Osteoblast (primary cell): ENCODE results near the gene PIWIL4. TPM values are rescaled to one million over a fixed set of nuclear protein-coding genes. Genes with fewer than 3 reads are reported as not detected.

Source experiments
- DNase-seq: peaks from one replicate; pipeline ENCODE4 v3.0.0; 2011; ENCODE audit warnings: low spot score, mixed read lengths; ENCODE audit not compliant: insufficient read length; ENCODE audit errors: missing footprints
- H2AFZ ChIP-seq: 2 replicates; pipeline ENCODE4 v1.6.0; 2011; ENCODE audit warnings: mild to moderate bottlenecking, low read length
- H3K27ac ChIP-seq: 2 replicates; pipeline ENCODE4 v1.5.1; 2011; ENCODE audit warnings: mild to moderate bottlenecking, low read depth, low read length, moderate library complexity
- H3K27me3 ChIP-seq: 2 replicates; pipeline ENCODE4 v1.6.0; 2012; ENCODE audit warnings: mild to moderate bottlenecking, control low read depth, inconsistent platforms, low read length, moderate library complexity; ENCODE audit not compliant: insufficient read depth
- H3K36me3 ChIP-seq: 2 replicates; pipeline ENCODE4 v1.5.1; 2011; ENCODE audit warnings: mild to moderate bottlenecking, low read length, control low read depth, moderate library complexity; ENCODE audit not compliant: insufficient read depth
- H3K4me1 ChIP-seq: 2 replicates; pipeline ENCODE4 v1.5.1; 2011; ENCODE audit warnings: mild to moderate bottlenecking, low read length, control low read depth, moderate library complexity; ENCODE audit not compliant: insufficient read depth
- H3K4me2 ChIP-seq: 2 replicates; pipeline ENCODE4 v1.6.0; 2011; ENCODE audit warnings: mild to moderate bottlenecking, low read length; ENCODE audit not compliant: insufficient read depth
- H3K4me3 ChIP-seq: fragments of 200-600 bp; sonication (generic); 3 replicates; pipeline ENCODE4 v1.5.1; 2012; ENCODE audit warnings: mild to moderate bottlenecking, low read length, inconsistent platforms; ENCODE audit not compliant: insufficient read depth
- H3K79me2 ChIP-seq: 2 replicates; pipeline ENCODE4 v1.6.0; 2012; ENCODE audit warnings: mild to moderate bottlenecking, low read length, control low read depth, inconsistent platforms; ENCODE audit not compliant: insufficient read depth
- H3K9me3 ChIP-seq: 2 replicates; pipeline ENCODE4 v1.5.1; 2011; ENCODE audit warnings: low read depth, low read length, control low read depth
- H4K20me1 ChIP-seq: 2 replicates; pipeline ENCODE4 v1.6.0; 2012; ENCODE audit warnings: mild to moderate bottlenecking, low read length, control low read depth; ENCODE audit not compliant: insufficient read depth
- CTCF ChIP-seq: IDR thresholded peaks from 2 replicates; pipeline ENCODE4 v1.5.1; 2011; ENCODE audit warnings: mild to moderate bottlenecking, low read depth, low read length, moderate library complexity; ENCODE audit errors: extremely low read depth
- total RNA-seq: library from RNA; depleted of rRNA; stranded (reverse); fragments of >200 nt; gene quantifications from 2 replicates; pipeline ENCODE4 v1.2.3, GENCODE V29; 2012

The PIWIL4 gene
- total RNA-seq, 1 donor, result 1.8 TPM

- no peaks in the 10 kb centered on the region for H4K20me1 ChIP-seq
- no peak overlapping the region for H3K4me2 ChIP-seq
- no peaks in the 10 kb centered on the region for H3K9me3 ChIP-seq
- peaks cover 8% of the 10 kb centered on the region for H3K4me1 ChIP-seq
- DNase-seq, result no peak
- no peaks in the 10 kb centered on the region for H3K36me3 ChIP-seq
- no peak overlapping the region for H2AFZ ChIP-seq
- no peak for TF ChIP-seq CTCF
- no peak overlapping the region for H3K27ac ChIP-seq
- H3K4me3 ChIP-seq, result no peak overlapping the region
- H3K79me2 ChIP-seq, result no peaks in the 10 kb centered on the region
- peaks cover 14% of the 10 kb centered on the region for H3K27me3 ChIP-seq
Measured at GRCh38 chr11:94649254-94649653, 82.1 kb downstream of the PIWIL4 start.

DNA sequence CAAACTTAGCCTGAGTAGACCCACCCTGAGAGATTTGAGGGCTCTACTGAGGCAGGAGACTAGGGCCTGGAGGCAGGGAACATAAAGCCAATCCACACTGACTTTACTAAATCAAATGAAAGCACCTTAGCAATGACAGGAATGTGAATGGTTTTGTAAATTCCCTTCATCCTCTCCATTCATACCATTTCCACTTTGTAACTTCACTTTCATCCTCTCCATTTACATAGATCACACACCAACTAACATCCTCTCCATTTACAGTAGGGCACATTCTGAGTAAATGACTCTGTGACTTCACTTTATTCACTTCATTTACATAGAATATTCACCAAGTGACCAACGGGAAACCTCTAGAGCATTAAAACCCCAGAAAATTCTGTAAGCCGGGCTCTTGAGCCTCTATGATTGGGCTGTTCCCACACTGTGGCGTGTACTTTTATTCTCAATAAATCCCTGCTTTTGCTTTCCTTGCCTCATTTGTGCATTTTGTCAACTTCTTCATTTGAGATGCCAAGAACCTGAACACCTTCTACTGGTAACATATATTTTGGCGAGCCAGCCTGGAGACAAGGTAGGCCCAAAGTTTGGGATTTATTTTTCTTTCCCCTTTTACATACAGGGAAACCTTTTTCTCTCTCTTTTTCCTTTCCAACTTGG, 82.9 kb downstream of the PIWIL4 start:
- peak overlapping the region; percentile 52 for H2AFZ ChIP-seq

GRCh38 chr11:94650756-94651155, 83.6 kb downstream of the PIWIL4 start:
- Histone ChIP-seq H3K79me2 (no peaks in the 10 kb centered on the region), H3K4me1 (peaks cover 8% of the 10 kb centered on the region), H3K27me3 (peaks cover 24% of the 10 kb centered on the region), H4K20me1 (no peaks in the 10 kb centered on the region), H3K9me3 (no peaks in the 10 kb centered on the region), H3K4me3 (no peak overlapping the region), H3K36me3 (no peaks in the 10 kb centered on the region), H3K4me2 (peak overlapping the region; percentile 45), H3K27ac (no peak overlapping the region), H2AFZ (peak overlapping the region; percentile 52)
- DNase-seq, result peak; percentile 83
- TF ChIP-seq CTCF, result no peak

More for the DNA sequence above, 82.9 kb downstream of the PIWIL4 start:
- Histone ChIP-seq H3K79me2 (no peaks in the 10 kb centered on the region), H4K20me1 (no peaks in the 10 kb centered on the region), H3K36me3 (no peaks in the 10 kb centered on the region), H3K4me1 (peaks cover 8% of the 10 kb centered on the region), H3K27me3 (peaks cover 19% of the 10 kb centered on the region), H3K27ac (no peak overlapping the region), H3K4me2 (no peak overlapping the region), H3K4me3 (no peak overlapping the region), H3K9me3 (no peaks in the 10 kb centered on the region)
- DNase-seq, result no peak
- no peak for TF ChIP-seq CTCF

- Histone ChIP-seq H3K4me2 (no peak overlapping the region), H3K79me2 (no peaks in the 10 kb centered on the region), H3K27me3 (peaks cover 36% of the 10 kb centered on the region), H3K9me3 (no peaks in the 10 kb centered on the region), H3K27ac (no peak overlapping the region), H4K20me1 (no peaks in the 10 kb centered on the region), H3K4me3 (no peak overlapping the region), H2AFZ (no peak overlapping the region), H3K36me3 (no peaks in the 10 kb centered on the region), H3K4me1 (peaks cover 8% of the 10 kb centered on the region)
- DNase-seq, result no peak
- TF ChIP-seq CTCF, result no peak
Measured at GRCh38 chr11:94652735-94653284, 85.6 kb downstream of the PIWIL4 start.
